Fibroblast of lung (primary cell): Measurements from ENCODE around the gene WDSUB1.

Source experiments
- CTCF ChIP-seq, 2 donors: IDR thresholded peaks in 1 of 2; conservative IDR thresholded peaks in 1 of 2; 1 replicate in 1 of 2; 2 replicates in 1 of 2; pipeline ENCODE4 v1.5.1; 2011 to 2012; ENCODE audit warnings: low read length in 2 of 2, control low read depth in 1 of 2, inconsistent platforms in 1 of 2, low read depth in 1 of 2, mild to moderate bottlenecking in 1 of 2
- EZH2 ChIP-seq: IDR thresholded peaks from 2 replicates; pipeline ENCODE4 v1.5.1; 2012; ENCODE audit warnings: low read length, control low read depth, mild to moderate bottlenecking; ENCODE audit errors: missing control alignments

GRCh38 chr2:159186462-159186861 lies 100.0 kb downstream of the WDSUB1 start:
- TF ChIP-seq CTCF (conservative IDR thresholded peaks at IDR 0.05 in 1 of 2, IDR thresholded peaks at IDR 0.05 in 1 of 2; ENCODE audit: low read depth in 1 of 2, low read length in 2 of 2) (no peak), EZH2 (no peak)
